Kidney glomerular epithelial cell (primary cell): ENCODE measurements around the gene MKI67.

Experiments used
- DNase-seq: peaks from one replicate; lab custom pipeline; 2025; lab: John Stamatoyannopoulos, UW

Gene MKI67

DNA sequence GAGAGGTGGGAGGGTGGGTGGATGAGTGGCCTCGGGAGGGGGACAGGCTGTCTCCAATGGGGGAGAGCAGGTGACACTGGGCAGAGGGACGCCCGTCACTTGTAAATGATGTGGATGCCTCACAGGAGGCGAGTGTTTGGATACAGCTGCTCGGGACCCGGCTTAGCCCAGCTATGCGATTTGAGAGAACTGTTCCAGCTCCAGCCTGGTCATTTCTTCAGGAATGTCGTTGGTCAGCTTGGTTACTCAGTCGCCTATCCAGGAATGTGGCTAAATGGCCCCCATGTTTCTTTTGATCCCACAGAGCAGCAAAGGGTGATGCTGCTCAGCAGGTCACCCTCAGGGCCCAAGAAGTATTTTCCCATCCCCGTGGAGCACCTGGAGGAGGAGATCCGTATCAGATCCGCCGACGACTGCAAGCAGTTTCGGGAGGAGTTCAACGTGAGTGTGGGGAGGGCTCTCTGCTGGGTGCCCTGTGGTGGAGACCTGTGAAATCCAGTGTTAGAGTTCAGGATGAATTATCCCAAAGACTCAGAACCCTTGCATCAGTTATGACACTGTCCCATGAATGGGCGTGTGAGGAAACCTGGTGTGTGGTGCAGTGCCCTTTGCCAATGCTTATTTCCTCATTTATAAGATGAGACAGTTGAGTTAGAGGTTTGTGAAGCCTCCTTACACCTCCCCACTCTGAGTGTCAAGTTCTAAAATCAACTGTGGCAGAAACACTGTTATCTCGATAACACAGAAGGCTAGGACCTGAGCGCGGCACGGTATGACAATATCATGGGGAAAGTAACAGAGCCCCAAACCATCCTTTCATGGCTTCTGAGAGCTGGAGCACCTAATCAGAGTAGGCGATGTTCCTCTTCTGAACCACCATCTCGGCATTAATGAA lies 76.8 kb downstream of the MKI67 start:
- no peak for DNase-seq

DNA sequence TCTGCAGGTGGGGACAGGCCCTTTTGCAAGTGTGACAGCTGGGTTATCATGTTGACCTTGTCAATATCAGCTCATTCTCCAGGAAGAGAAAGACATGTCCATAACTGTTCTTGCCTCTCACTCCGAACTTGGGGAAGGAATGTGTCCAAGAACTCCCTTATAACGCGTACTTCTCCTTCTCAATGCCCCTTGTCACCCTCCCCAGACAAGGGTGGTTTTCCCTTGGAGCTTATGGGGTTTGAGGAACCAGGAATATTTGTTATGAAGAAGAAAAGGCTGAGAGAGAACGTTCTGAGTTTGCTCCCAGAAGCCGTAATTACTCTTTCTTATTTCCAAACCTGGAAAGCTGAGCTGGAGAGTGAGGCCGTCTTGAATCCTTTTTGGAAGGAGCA lies 77.4 kb downstream of the MKI67 start:
- DNase-seq = no peak

- peak; percentile 4 for DNase-seq
Observed at GRCh38 chr10:128047991-128048818, 78.0 kb downstream of the MKI67 start.

GRCh38 chr10:128047351-128047750 lies 78.9 kb downstream of the MKI67 start:
- DNase-seq = peak; percentile 88

GRCh38 chr10:128046953-128047290 lies 79.3 kb downstream of the MKI67 start:
- no peak for DNase-seq
